Nephron (organoid): ENCODE data around the gene HS3ST4.

Experiments used
- H3K27ac Mint-ChIP-seq, 3 experiments: 2 replicates each; pipeline ENCODE4 v1.8.0; 2020; ENCODE audit warnings: mixed read lengths in 3 of 3, mild to moderate bottlenecking in 2 of 3, moderate library complexity in 1 of 3
- H3K27me3 Mint-ChIP-seq: 2 replicates; pipeline ENCODE4 v1.8.0; 2021; ENCODE audit warnings: low read depth, mild to moderate bottlenecking, moderate library complexity, mixed read lengths
- H3K36me3 Mint-ChIP-seq: 2 replicates; pipeline ENCODE4 v1.8.0; 2020; ENCODE audit warnings: low read depth, mixed read lengths
- H3K4me1 Mint-ChIP-seq: 2 replicates; pipeline ENCODE4 v1.8.0; 2020; ENCODE audit warnings: mixed read lengths
- H3K4me3 Mint-ChIP-seq, 3 experiments: 2 replicates each; pipeline ENCODE4 v1.8.0; 2020; ENCODE audit warnings: mild to moderate bottlenecking in 3 of 3, mixed read lengths in 3 of 3, moderate library complexity in 2 of 3
- H3K9me3 Mint-ChIP-seq: 2 replicates; pipeline ENCODE4 v1.8.0; 2020; ENCODE audit warnings: mixed read lengths
- CTCF ChIP-seq, 3 experiments: fragments of 200-600 bp; sonication (generic); IDR thresholded peaks; one replicate each; pipeline ENCODE4 v1.5.0; 2021; ENCODE audit warnings: antibody characterized with exemption in 3 of 3; ENCODE audit not compliant: unreplicated experiment in 3 of 3

Gene HS3ST4

GRCh38 chr16:25855818-25856217 is 164.1 kb downstream of the HS3ST4 start:
- Mint-ChIP-seq H3K27me3 (no peaks in the 10 kb centered on the region), H3K4me3 (no peak overlapping the region), H3K9me3 (no peaks in the 10 kb centered on the region), H3K4me1 (no peaks in the 10 kb centered on the region), H3K36me3 (no peaks in the 10 kb centered on the region), H3K27ac (no peak overlapping the region)
- TF ChIP-seq CTCF (IDR thresholded peaks at IDR 0.05; ENCODE audit: unreplicated experiment in 3 of 3): no peak

- Mint-ChIP-seq H3K4me3 (no peak overlapping the region), H3K4me1 (no peaks in the 10 kb centered on the region), H3K9me3 (no peaks in the 10 kb centered on the region), H3K27ac (no peak overlapping the region), H3K36me3 (no peaks in the 10 kb centered on the region), H3K27me3 (no peaks in the 10 kb centered on the region)
- TF ChIP-seq CTCF (IDR thresholded peaks at IDR 0.05; ENCODE audit: unreplicated experiment in 3 of 3): no peak
These were observed 167.9 kb downstream of the HS3ST4 start for GRCh38 chr16:25859645-25860044.

GRCh38 chr16:25867041-25867440 is 175.3 kb downstream of the HS3ST4 start:
- Mint-ChIP-seq H3K27me3 (peaks cover 4% of the 10 kb centered on the region), H3K27ac (no peak overlapping the region), H3K4me3 (no peak overlapping the region), H3K36me3 (no peaks in the 10 kb centered on the region), H3K9me3 (no peaks in the 10 kb centered on the region), H3K4me1 (no peaks in the 10 kb centered on the region)
- no peak for TF ChIP-seq CTCF (IDR thresholded peaks at IDR 0.05; ENCODE audit: unreplicated experiment in 3 of 3)

- no peaks in the 10 kb centered on the region for H3K4me1 Mint-ChIP-seq
- H3K4me3 Mint-ChIP-seq: no peak overlapping the region
- H3K27ac Mint-ChIP-seq: no peak overlapping the region
- TF ChIP-seq CTCF (IDR thresholded peaks at IDR 0.05; ENCODE audit: unreplicated experiment in 3 of 3): no peak
- no peaks in the 10 kb centered on the region for H3K36me3 Mint-ChIP-seq
- H3K27me3 Mint-ChIP-seq: peaks cover 4% of the 10 kb centered on the region
- no peaks in the 10 kb centered on the region for H3K9me3 Mint-ChIP-seq
These were observed 176.3 kb downstream of the HS3ST4 start for GRCh38 chr16:25868106-25868505.

GRCh38 chr16:25868706-25869370 is 177.1 kb downstream of the HS3ST4 start:
- H3K9me3 Mint-ChIP-seq: peaks cover 5% of the 10 kb centered on the region

More at GRCh38 chr16:25868706-25869370, 177.1 kb downstream of the HS3ST4 start:
- Mint-ChIP-seq H3K4me1 (no peaks in the 10 kb centered on the region), H3K4me3 (no peak overlapping the region), H3K36me3 (no peaks in the 10 kb centered on the region), H3K27ac (no peak overlapping the region), H3K27me3 (peaks cover 4% of the 10 kb centered on the region)
- no peak for TF ChIP-seq CTCF (IDR thresholded peaks at IDR 0.05; ENCODE audit: unreplicated experiment in 3 of 3)
